HG03520 (cell line): ENCODE results near the gene LMO4.

Experiments
- ATAC-seq: cut with Tn5 transposase; IDR thresholded peaks from one replicate; pipeline ENCODE4 v1.9.1; 2021; ENCODE audit warnings: mild to moderate bottlenecking, moderate library complexity; ENCODE audit not compliant: unreplicated experiment

LMO4 gene

DNA sequence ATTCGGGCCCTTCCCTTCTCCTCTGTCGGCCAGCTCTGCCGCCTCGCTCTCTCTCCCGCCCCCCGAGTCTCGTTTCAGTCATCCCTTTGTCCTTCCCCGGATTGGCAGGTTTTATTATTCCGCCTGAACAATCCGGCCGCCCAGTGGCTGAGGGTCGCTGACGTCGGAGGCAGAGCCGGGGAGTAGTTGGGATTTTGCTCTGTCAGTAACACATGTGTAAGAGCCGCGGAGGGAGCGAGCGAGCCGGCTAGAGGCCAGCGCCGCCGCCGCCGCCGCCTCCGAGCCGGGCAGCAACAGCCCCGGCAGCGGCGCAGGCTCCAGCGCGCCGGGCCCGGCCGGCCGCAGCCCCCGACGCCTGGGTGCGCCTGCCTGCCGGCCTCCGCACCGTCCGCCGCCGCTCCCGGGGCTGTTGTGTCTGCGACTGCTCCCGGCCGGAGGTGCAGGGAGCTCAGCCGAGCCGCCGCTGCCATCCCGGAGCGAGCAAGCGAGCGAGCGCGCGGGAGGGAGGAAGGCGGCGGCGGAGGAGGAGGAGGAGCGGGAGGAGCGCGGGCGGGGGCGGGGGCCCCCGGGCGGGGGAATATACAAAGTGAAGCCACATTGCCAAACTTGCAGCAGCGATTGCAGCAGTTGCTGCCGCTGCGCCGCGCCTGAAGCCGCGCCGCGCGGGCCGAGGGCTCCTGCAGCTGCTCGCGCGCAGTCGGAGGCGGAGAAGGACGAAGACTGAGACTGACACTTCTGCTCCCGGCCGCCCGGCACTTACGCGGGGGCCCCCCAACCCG is at the start of gene LMO4:
Gene LMO4, plus strand, starts transcription at position 609 of the 779 bp plus-strand sequence. CDS start 3,136 bp downstream, outside the sequence.
- peak; percentile 82 for ATAC-seq

DNA sequence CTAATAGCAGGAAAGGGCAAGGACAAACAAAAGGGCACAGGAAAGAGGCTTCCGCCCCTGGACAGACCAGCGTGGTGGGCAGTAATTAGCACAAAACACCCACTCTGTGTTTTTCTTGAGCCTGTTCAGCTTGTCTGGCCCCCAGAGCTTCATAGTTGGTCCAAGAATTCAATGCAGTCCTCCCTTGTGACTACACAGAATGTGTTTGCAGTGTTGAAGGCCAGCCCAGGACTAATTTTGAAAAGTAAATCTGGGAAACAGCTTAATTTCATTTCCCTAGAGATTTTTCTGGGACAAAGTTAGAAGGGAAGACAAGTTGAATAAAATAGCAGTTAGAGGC is 49.2 kb upstream of the LMO4 start:
- no peak for ATAC-seq

GRCh38 chr1:87279966-87280535 is 48.6 kb upstream of the LMO4 start:
- no peak for ATAC-seq

GRCh38 chr1:87284456-87285240 is 44.0 kb upstream of the LMO4 start:
- no peak for ATAC-seq

GRCh38 chr1:87291107-87291506 is 37.6 kb upstream of the LMO4 start:
- no peak for ATAC-seq

- no peak for ATAC-seq
These were observed 35.8 kb upstream of the LMO4 start for GRCh38 chr1:87292684-87293493.

DNA sequence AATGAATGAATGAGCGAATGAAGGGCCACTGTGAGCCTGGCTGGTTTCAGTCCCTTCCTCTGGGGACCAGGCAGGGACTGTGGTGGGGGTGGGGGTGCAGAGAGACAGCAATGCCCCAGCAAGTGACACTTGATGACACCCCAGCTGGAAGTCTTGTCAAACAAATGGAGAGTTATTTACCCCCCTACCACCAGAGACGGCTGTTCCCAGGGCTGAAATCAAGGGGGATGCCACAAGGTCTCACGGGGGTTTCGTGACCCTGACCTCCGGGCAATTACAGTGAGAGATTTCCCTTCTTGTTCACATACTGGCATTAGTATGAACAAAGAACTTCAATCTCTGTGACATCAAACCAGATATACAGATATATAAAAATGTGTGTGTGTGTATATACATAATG is 34.0 kb upstream of the LMO4 start:
- no peak for ATAC-seq

GRCh38 chr1:87295445-87296110 is 33.1 kb upstream of the LMO4 start:
- ATAC-seq, result no peak

DNA sequence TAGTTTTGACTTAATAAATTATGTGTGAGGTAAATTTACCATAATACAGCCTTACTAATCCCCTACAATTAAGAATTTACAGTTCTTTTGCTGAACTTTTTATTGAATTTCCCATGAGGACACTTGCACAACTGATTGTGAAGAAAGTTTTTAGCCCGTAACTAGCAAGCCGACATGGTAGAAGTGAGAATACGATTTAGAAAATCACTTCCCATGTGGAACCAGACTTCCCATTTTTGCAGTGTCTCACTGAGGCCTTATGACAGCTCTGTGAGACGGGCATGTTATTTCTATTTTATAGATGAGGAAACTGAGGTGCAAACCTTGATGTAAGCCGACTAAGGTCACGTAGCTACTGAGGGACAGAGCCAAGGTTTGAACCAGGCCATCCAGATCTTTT is 32.5 kb upstream of the LMO4 start:
- ATAC-seq, result no peak

DNA sequence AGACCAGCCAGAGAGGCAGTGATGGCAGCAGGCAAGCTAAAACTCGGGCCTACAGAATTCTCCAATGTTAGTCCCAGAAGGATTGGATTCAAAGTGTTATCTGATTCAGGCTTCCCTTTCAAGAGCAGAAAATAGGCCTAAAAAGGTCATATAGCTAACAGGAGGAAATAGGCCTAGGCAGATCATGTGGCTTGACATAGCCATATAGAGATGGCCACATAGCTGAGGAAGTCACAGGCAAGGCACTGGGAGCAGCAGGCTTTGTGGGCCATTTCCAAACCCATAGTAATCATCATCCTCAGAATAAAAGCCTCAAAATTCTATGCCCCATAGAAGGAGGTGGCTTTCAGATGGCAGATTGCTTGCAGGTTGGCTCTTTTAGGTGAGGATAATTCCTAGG is 29.0 kb upstream of the LMO4 start:
- ATAC-seq, result no peak

DNA sequence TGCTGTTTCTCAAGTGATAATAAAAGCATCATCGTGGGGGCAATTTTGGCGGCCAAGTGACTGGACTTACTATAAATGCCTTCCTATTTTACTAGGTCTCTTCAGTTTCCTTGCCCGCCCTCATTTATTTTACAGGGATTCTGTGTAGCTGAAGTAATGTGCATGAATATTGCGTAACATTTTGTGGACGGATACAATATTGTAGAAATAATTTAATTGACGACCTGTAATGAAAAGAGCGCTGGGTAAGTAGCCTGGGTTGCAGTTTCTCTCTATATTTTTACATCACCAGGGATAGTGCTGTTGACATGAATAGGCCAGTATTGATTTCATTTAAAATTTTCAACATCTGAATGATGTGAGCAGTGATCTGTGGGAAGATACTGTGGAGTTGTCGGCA is 28.1 kb upstream of the LMO4 start:
- ATAC-seq, result no peak

GRCh38 chr1:87305151-87305550 is 23.5 kb upstream of the LMO4 start:
- no peak for ATAC-seq

DNA sequence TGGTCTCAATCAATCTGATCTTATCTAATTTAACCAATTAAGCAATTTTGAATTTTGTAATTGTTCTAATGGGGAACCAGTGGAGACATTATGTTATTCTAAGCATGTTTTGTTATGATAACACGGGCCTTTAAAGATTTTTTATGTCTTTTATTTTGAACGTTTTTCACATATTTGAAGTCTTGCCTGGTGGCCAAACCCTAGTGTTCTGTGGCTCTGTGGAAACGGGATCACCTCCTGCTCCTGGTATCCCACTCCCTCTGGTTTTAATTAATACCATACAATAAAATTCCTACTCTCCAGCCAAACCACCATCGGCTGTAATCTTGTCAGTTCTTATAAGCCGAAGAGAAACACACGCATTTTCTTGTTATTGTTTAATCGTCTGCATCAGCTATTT is 22.9 kb upstream of the LMO4 start:
- ATAC-seq, result no peak

DNA sequence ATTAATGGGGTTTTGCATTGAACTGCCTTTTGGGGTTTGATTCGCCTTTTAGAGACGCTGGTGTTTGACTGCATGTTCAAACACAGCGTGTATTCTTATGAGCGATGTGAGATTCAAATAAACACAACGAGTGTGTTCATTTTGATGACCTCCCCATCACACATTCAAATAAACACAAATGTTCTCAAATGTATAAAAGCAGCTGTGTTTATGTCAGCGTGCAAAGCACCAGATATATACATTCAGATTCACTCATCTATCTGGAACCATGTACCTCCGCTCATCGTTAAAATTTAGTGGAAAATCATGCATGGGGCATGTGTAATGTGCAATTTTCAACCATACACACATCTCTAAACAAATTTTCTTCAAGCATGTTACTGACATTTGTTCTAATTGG is 21.4 kb upstream of the LMO4 start:
- ATAC-seq, result no peak

DNA sequence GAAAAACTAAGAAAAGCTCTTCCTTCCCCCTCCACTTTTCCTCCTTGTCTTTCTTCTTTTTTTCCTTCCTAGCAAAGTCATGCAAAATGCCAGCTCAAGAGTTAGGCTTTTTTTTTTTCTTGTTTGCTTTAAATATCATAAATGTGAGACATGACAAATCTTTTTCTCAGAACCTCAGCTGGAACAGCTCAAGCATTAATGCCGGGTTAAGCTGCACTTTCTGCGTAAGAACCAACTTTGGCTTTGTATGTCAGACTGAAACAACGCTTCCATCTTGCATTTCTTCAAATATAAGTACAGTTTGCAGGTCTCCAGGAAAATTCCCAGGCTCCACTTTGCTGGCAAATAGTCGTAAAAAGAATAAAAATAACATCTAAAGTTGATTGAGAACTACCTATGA is 20.7 kb upstream of the LMO4 start:
- ATAC-seq, result no peak

GRCh38 chr1:87314091-87314490 is 14.6 kb upstream of the LMO4 start:
- ATAC-seq, result no peak

DNA sequence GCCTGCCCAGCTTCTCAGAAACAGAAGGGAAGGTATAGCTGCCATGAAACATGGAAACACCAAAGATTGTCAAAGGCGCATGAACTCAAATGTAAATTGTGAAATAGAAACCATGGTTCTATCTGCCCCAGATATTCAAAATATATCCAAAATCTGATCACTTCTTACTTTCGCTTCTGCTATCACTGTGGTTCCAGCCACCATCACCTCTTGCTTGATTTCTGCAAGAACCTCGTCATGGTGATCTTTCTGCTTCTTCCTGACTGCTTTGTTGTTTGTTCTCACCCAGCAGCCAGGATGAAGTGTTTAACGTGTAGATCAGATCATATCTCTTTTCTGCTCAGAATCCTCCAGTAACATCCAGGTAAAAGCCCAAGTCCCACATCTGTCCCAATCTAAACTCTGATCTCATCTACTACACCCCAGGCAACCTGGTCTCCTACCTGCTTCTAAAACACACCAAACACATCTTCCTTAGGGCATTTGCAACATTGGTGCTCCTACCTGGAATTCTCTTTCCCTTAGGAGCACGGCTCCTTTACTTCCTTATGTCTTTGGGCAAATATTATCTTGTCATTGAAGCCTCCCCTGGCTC is 10.5 kb upstream of the LMO4 start:
- ATAC-seq, result peak; percentile 62

DNA sequence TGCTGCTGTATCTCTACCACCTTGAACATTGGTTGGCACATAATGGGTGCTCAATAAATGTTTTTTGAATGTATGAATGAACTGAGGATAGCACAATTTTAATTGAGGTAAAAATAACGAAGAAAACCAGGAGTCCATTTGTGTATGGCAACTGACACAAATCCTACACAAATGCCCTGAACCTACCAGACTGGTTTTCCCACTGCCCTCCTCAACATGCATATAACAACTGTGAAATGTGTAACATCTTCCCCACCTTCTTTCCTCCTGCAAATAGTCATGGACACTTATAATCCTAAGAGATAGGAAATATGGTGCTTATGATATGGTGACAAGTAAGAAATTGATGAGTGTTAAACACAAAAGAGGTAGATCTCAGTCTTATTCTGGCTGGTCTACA is 9.9 kb upstream of the LMO4 start:
- ATAC-seq, result no peak

DNA sequence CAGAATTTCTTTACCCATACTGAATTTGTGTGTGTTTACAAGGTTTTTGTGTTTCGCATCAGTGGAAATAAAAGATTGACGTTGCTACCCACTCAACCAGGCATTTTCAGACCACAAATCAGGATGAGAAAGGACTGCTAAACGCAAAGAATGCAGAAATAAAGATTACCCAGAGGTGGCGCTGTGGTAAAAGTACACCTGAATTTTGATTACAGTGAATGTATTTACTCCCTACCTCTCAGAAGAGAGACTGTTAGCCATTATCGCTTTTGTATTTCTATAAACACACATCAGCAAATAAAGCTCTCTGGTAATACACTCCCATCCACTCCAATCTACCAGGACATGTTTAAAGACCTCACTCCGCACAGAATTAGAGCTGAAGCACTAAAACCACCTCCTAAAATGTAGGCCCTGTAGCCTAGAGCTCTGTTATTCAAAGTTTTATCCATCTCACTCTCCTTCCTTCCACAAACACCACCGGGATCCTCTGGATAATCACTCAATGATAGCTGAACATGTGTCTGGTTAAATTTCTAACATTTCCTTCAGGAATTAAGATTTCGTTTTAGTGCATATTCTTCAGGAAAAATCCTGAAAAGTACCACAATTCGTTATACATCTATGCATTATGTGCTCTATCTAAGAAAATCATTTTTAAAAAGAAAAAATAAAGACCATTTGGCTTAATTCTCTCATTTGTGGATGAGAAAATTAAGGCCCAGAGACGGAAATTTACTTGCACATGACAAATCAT is 2.5 kb upstream of the LMO4 start:
- no peak for ATAC-seq
